B cell (primary cell): ENCODE results near the gene IAH1. TPM values are rescaled to one million over a fixed set of nuclear protein-coding genes. Genes with fewer than 3 reads are reported as not detected.

Source experiments
- ATAC-seq: fragments of 200-7000 bp; cut with Tn5 transposase; one replicate; pipeline ENCODE4 v1.10.0; 2021; ENCODE audit warnings: low read depth, mild to moderate bottlenecking, moderate number of reproducible peaks, moderate library complexity
- CTCF ChIA-PET: fragments of 350-600 bp; sonication (Branson Sonifier 250); formaldehyde crosslinking; loops from one replicate; lab custom pipeline; 2021; ENCODE audit warnings: antibody characterized with exemption, inconsistent platforms; lab: Charles Lee
- POLR2A ChIA-PET: fragments of 350-600 bp; sonication (Branson Sonifier 250); formaldehyde crosslinking; loops from one replicate; lab custom pipeline; 2021; ENCODE audit warnings: antibody characterized with exemption; lab: Charles Lee
- DNase-seq: peaks from one replicate; pipeline ENCODE4 v3.0.0; 2013
- H2AFZ ChIP-seq: 2 replicates; pipeline ENCODE4 v1.6.1; 2012; ENCODE audit warnings: mild to moderate bottlenecking, low read depth, low read length; ENCODE audit not compliant: insufficient read depth, poor library complexity, severe bottlenecking
- H3K27ac ChIP-seq, 2 donors: 1 replicate in 1 of 2; 2 replicates in 1 of 2; pipeline ENCODE4 v1.5.1; 2012 to 2013; ENCODE audit warnings: low read length in 2 of 2, mild to moderate bottlenecking in 2 of 2, moderate library complexity in 1 of 2
- H3K27me3 ChIP-seq, 4 experiments: fragments of 200-600 bp in 1 of 4; sonication (generic) in 1 of 4; replicated peaks in 1 of 4; 1 replicate in 2 of 4; 2 replicates in 2 of 4; pipeline versions ENCODE4 v1.6.1 to v1.7.0; 2013 to 2016; ENCODE audit warnings: low read length in 3 of 4, mild to moderate bottlenecking in 2 of 4, mixed read lengths in 1 of 4, moderate library complexity in 1 of 4; ENCODE audit not compliant: insufficient read depth in 4 of 4, control insufficient read depth in 3 of 4; ENCODE audit errors: control extremely low read depth in 1 of 4
- H3K36me3 ChIP-seq, 2 experiments: replicated peaks in 1 of 2; 1 replicate in 1 of 2; 2 replicates in 1 of 2; pipeline versions ENCODE4 v1.6.1 to v1.7.1; 2013; ENCODE audit warnings: low read length in 1 of 2; ENCODE audit not compliant: insufficient read depth in 2 of 2, control insufficient read depth in 1 of 2; ENCODE audit errors: control extremely low read depth in 1 of 2, extremely low read depth in 1 of 2
- H3K4me1 ChIP-seq, 2 donors: fragments of 200-600 bp in 1 of 2; sonication (generic) in 1 of 2; 1 replicate in 1 of 2; 2 replicates in 1 of 2; pipeline versions ENCODE4 v1.5.1 to v1.6.1; 2013 to 2017; ENCODE audit warnings: low read length in 2 of 2; ENCODE audit not compliant: control insufficient read depth in 2 of 2, insufficient read depth in 2 of 2
- H3K4me2 ChIP-seq: replicated peaks from 2 replicates; pipeline ENCODE3; 2012; ENCODE audit warnings: mild to moderate bottlenecking, low read depth, low read length; ENCODE audit not compliant: poor library complexity, severe bottlenecking
- H3K4me3 ChIP-seq, 5 experiments: fragments of 200-600 bp in 1 of 5; sonication (generic) in 1 of 5; 1 replicate in 3 of 5; 2 replicates in 2 of 5; pipeline versions ENCODE4 v1.5.1 to v1.7.0; 2011 to 2016; ENCODE audit warnings: low read length in 4 of 5, mild to moderate bottlenecking in 4 of 5, low read depth in 2 of 5, control low read depth in 1 of 5, moderate library complexity in 1 of 5; ENCODE audit not compliant: insufficient read depth in 1 of 5; ENCODE audit errors: control extremely low read depth in 1 of 5, extremely low read depth in 1 of 5
- H3K79me2 ChIP-seq: fragments of 200-600 bp; sonication (generic); one replicate; pipeline ENCODE4 v1.6.0; 2016; ENCODE audit warnings: low read length; ENCODE audit not compliant: control insufficient read depth, insufficient read depth
- H3K9ac ChIP-seq: fragments of 200-600 bp; sonication (generic); 2 replicates; pipeline ENCODE4 v1.6.1; 2017; ENCODE audit warnings: mild to moderate bottlenecking, low read length, moderate library complexity
- H3K9me3 ChIP-seq, 3 donors: one replicate each; pipeline versions ENCODE4 v1.6.1 to v1.7.1; 2013; ENCODE audit warnings: low read length in 2 of 3; ENCODE audit not compliant: control insufficient read depth in 2 of 3, insufficient read depth in 1 of 3; ENCODE audit errors: control extremely low read depth in 1 of 3
- H4K20me1 ChIP-seq: 2 replicates; pipeline ENCODE4 v1.6.0; 2012; ENCODE audit warnings: mild to moderate bottlenecking, low read length; ENCODE audit not compliant: insufficient read depth, control insufficient read depth, poor library complexity, severe bottlenecking
- H3K27ac Mint-ChIP-seq: one replicate; pipeline ENCODE4 v1.8.0; 2021; ENCODE audit warnings: mixed read lengths
- H3K27me3 Mint-ChIP-seq: one replicate; pipeline ENCODE4 v1.8.0; 2021; ENCODE audit warnings: mixed read lengths
- H3K4me1 Mint-ChIP-seq: one replicate; pipeline ENCODE4 v1.8.0; 2021; ENCODE audit warnings: mixed read lengths
- H3K4me3 Mint-ChIP-seq: one replicate; pipeline ENCODE4 v1.8.0; 2021; ENCODE audit warnings: mixed read lengths
- H3K9me3 Mint-ChIP-seq: one replicate; pipeline ENCODE4 v1.8.0; 2022; ENCODE audit warnings: mixed read lengths; ENCODE audit not compliant: insufficient read depth
- EZH2 ChIP-seq: IDR thresholded peaks from 2 replicates; pipeline ENCODE4 v1.6.1; 2012; ENCODE audit warnings: borderline replicate concordance, low read depth, mild to moderate bottlenecking, moderate library complexity, low read length; ENCODE audit not compliant: insufficient read depth, poor library complexity, severe bottlenecking
- WGBS: methylation state at CpG from one replicate; pipeline ENCODE4 v1.1.5; 2013; ENCODE audit warnings: missing lambda C conversion rate; ENCODE audit not compliant: insufficient coverage; 5-methylcytosine and 5-hydroxymethylcytosine counted together
- intact Hi-C: fragments of 100-400 bp; cut with micrococcal nuclease; formaldehyde crosslinking; loops from one replicate; pipeline ENCODE4 v1.10.0; 2022
- polyA plus RNA-seq: library from polyadenylated mRNA; depleted of rRNA; stranded (reverse); fragments of >200 nt; gene quantifications from 2 replicates; pipeline ENCODE4 v1.2.3, GENCODE V29; 2012
- total RNA-seq, 2 donors: library from RNA; stranded (reverse); fragments of 120-200 nt in 1 of 2; gene quantifications; 1 replicate in 1 of 2; 2 replicates in 1 of 2; pipeline versions ENCODE4 v1.2.3 to v1.2.4, GENCODE V29; 2013 to 2022
- TF ChIP-seq, protein P1 (sequence below): fragments of 200-600 bp; IDR thresholded peaks from one replicate; pipeline ENCODE4 v1.8.0; 2022; ENCODE audit warnings: antibody characterized with exemption, mild to moderate bottlenecking

IAH1 gene
- total and polyA plus RNA-seq, 2 donors (not counting 1 experiment from before 2014, with no cell fraction given), result 33.3 to 54.8 TPM

GRCh38 chr2:9463698-9464034, 10.7 kb upstream of the IAH1 start:
- Histone ChIP-seq H4K20me1 (no peaks in the 10 kb centered on the region), H3K27me3 (no peaks in the 10 kb centered on the region), H2AFZ (no peak overlapping the region), H3K4me3 (no peak overlapping the region), H3K9me3 (peaks cover 0 to 4% (median 0%) of the 10 kb centered on the region in 3 donors), H3K4me2 (no peak overlapping the region), H3K27ac (no peak overlapping the region), H3K4me1 (no peaks in the 10 kb centered on the region), H3K79me2 (no peaks in the 10 kb centered on the region), H3K9ac (no peak overlapping the region), H3K36me3 (peaks cover 0 to 34% of the 10 kb centered on the region in 2 experiments)
- no peaks in the 10 kb centered on the region for H3K9me3 Mint-ChIP-seq
- ATAC-seq (no peak), DNase-seq (no peak)
- no peaks in the 10 kb centered on the region for H3K27me3 Mint-ChIP-seq
- no peak overlapping the region for H3K27ac Mint-ChIP-seq
- 90% methylated on average over 6 of the region's 7 CpGs for WGBS
- TF ChIP-seq, protein P1, sequence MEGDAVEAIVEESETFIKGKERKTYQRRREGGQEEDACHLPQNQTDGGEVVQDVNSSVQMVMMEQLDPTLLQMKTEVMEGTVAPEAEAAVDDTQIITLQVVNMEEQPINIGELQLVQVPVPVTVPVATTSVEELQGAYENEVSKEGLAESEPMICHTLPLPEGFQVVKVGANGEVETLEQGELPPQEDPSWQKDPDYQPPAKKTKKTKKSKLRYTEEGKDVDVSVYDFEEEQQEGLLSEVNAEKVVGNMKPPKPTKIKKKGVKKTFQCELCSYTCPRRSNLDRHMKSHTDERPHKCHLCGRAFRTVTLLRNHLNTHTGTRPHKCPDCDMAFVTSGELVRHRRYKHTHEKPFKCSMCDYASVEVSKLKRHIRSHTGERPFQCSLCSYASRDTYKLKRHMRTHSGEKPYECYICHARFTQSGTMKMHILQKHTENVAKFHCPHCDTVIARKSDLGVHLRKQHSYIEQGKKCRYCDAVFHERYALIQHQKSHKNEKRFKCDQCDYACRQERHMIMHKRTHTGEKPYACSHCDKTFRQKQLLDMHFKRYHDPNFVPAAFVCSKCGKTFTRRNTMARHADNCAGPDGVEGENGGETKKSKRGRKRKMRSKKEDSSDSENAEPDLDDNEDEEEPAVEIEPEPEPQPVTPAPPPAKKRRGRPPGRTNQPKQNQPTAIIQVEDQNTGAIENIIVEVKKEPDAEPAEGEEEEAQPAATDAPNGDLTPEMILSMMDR, result no peak
- no peak for TF ChIP-seq EZH2
- H3K4me1 Mint-ChIP-seq, result no peaks in the 10 kb centered on the region
- intact Hi-C loops, result no loop called here
- ChIA-PET POLR2A (no interaction called here), CTCF (no interaction called here)
- H3K4me3 Mint-ChIP-seq, result no peak overlapping the region

DNA sequence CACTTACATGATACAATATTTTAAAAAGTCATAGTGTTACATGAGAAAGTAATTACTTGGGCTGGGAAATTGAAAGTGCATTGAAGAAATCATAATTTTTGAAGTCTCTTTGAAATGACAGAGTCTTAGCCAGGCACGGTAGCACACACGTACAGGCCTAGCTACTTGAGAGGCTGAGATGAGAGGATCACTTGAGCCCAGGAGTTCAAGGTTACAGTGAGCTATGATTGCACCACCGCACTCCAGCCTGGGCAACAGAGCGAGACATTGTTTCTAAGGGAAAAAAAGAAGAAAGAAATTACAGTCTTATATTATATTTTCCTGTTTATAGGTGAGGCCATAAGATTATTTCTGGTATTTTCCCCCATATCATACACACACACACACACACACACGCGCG, 9.2 kb upstream of the IAH1 start:
- ATAC-seq (no peak), DNase-seq (no peak)
- Histone ChIP-seq H3K27ac (no peak overlapping the region), H3K4me3 (no peak overlapping the region), H3K27me3 (no peaks in the 10 kb centered on the region), H3K4me2 (no peak overlapping the region), H3K4me1 (no peaks in the 10 kb centered on the region), H4K20me1 (no peaks in the 10 kb centered on the region), H3K9me3 (peaks cover 0 to 4% (median 0%) of the 10 kb centered on the region in 3 donors), H3K79me2 (no peaks in the 10 kb centered on the region), H2AFZ (no peak overlapping the region), H3K36me3 (peaks cover 0 to 31% of the 10 kb centered on the region in 2 experiments), H3K9ac (no peak overlapping the region)
- H3K4me1 Mint-ChIP-seq, result no peaks in the 10 kb centered on the region
- WGBS, result 100% methylated on average over 2 of the region's 7 CpGs
- ChIA-PET POLR2A (no interaction called here), CTCF (no interaction called here)
- no peaks in the 10 kb centered on the region for H3K27me3 Mint-ChIP-seq
- TF ChIP-seq EZH2, result no peak
- TF ChIP-seq, protein P1, result no peak
- no peak overlapping the region for H3K4me3 Mint-ChIP-seq
- H3K27ac Mint-ChIP-seq, result no peak overlapping the region
- intact Hi-C loops, result no loop called here
- H3K9me3 Mint-ChIP-seq, result no peaks in the 10 kb centered on the region
